ENCODE results near the gene EPB41L1. TPM values are rescaled to one million over a fixed set of nuclear protein-coding genes. Genes with fewer than 3 reads are reported as not detected.
A peak's percentile ranks its signal among the peaks of the same experiment; 100 is the strongest.

Gene EPB41L1
- total RNA-seq, 1 experiment from 2014 or later: 42.1 TPM

GRCh38 chr20:36217226-36217625 is 62.7 kb downstream of the EPB41L1 start:
- BruUV-seq (replicated peaks): no TSS peak
- H3K4me2 ChIP-seq (ENCODE audit: low read length): no peak overlapping the region; the same call in 1 of the 2 replicates
- TF ChIP-seq SRF (IDR thresholded peaks at IDR 0.05; ENCODE audit: low read depth) (no peak), ELF1 (IDR thresholded peaks at IDR 0.05; ENCODE audit: borderline replicate concordance, low read depth) (no peak), CTCF (IDR thresholded peaks at IDR 0.05 in 2 of 3, conservative IDR thresholded peaks at IDR 0.05 in 1 of 3; ENCODE audit: borderline replicate concordance in 1 of 3, insufficient read depth in 1 of 3, low read depth in 2 of 3, low read length in 2 of 3) (peak; percentile 27 to 69 (median 60); a peak in 5 of 6 replicates), ZFX (IDR thresholded peaks at IDR 0.05) (no peak), MAX (IDR thresholded peaks at IDR 0.05) (no peak), RAD21 (IDR thresholded peaks at IDR 0.05; ENCODE audit: low read depth) (peak; percentile 23; the same call in 1 of the 2 replicates), TCF7L2 (IDR thresholded peaks at IDR 0.05; ENCODE audit: borderline replicate concordance, extremely low read depth, insufficient read depth, insufficient read length) (no peak)
- intact Hi-C loops (cut with micrococcal nuclease): loop anchor here (10.0 kb wide), 1 partner anchor 698 kb away; no protein-coding TSS in a partner anchor
- DNase-seq (ENCODE audit: low read depth, low spot score) (peak; percentile 36), ATAC-seq (peak; percentile 97)
- H2AFZ ChIP-seq (ENCODE audit: low read depth, low read length, poor library complexity, severe bottlenecking): no peak overlapping the region
- H3K27ac ChIP-seq (ENCODE audit: low read depth, low read length): no peak overlapping the region
- ChIA-PET CTCF (interaction anchor here (1.9 to 2.2 kb wide), 2 partner anchors 182 to 222 kb away, joined by 6 to 8 read pairs; no protein-coding TSS in a partner anchor), RAD21 (ENCODE audit: low non-redundant PET in 1 of 2, low total read pairs in 2 of 2, uncharacterized antibody in 2 of 2, unreplicated experiment in 2 of 2) (no interaction called here), POLR2A (no interaction called here)
- H4K20me1 ChIP-seq (ENCODE audit: insufficient read depth): no peaks in the 10 kb centered on the region
- peaks cover 0 to 2% of the 10 kb centered on the region in 2 experiments; a peak in 1 of 4 replicates for H3K36me3 ChIP-seq (ENCODE audit: control insufficient read depth in 1 of 2, insufficient read depth in 2 of 2, low read length in 2 of 2)
- H3K9me2 ChIP-seq (ENCODE audit: insufficient read depth): no peaks in the 10 kb centered on the region
- no peak overlapping the region for H3K4me3 ChIP-seq (replicated peaks in 1 of 2; ENCODE audit: low read depth in 1 of 2, low read length in 2 of 2)
- peaks cover 3 to 5% of the 10 kb centered on the region in 2 experiments; a peak in 2 of 4 replicates for H3K4me1 ChIP-seq (ENCODE audit: control insufficient read depth in 1 of 2, insufficient read depth in 2 of 2, low read length in 2 of 2)
- no peak overlapping the region for H3K9ac ChIP-seq (ENCODE audit: low read length)
- H3K27me3 ChIP-seq (ENCODE audit: insufficient read depth, low read length): no peaks in the 10 kb centered on the region
- no peaks in the 10 kb centered on the region for H3K79me2 ChIP-seq (ENCODE audit: insufficient read depth, low read length)
- no peaks in the 10 kb centered on the region for H3K9me3 ChIP-seq (ENCODE audit: control insufficient read depth in 1 of 2, insufficient read depth in 1 of 2, low read depth in 1 of 2, low read length in 2 of 2)
